HEK293T (cell line): ENCODE results near the gene CRYBG3.

Experiments used
- BHLHE40 ChIP-seq: fragments of 450-650 bp; IDR thresholded peaks from 2 replicates; pipeline ENCODE4 v1.6.1; 2016; ENCODE audit warnings: mild to moderate bottlenecking, moderate library complexity, borderline replicate concordance
- ELF4 ChIP-seq: fragments of 450-650 bp; IDR thresholded peaks from 2 replicates; pipeline ENCODE4 v1.6.1; 2017; ENCODE audit warnings: antibody characterized with exemption
- FOXM1 ChIP-seq: fragments of 450-650 bp; IDR thresholded peaks from 2 replicates; pipeline ENCODE4 v1.6.1; 2017; ENCODE audit warnings: mild to moderate bottlenecking, borderline replicate concordance
- TARDBP ChIP-seq: fragments of 450-650 bp; IDR thresholded peaks from 2 replicates; pipeline ENCODE4 v1.6.1; 2016
- ZNF384 ChIP-seq: fragments of 450-650 bp; IDR thresholded peaks from 2 replicates; pipeline ENCODE4 v1.6.1; 2016

GRCh38 chr3:97940034-97940433, 118.2 kb downstream of the CRYBG3 start:
- TF ChIP-seq ZNF384 (no peak), BHLHE40 (no peak), FOXM1 (no peak), ELF4 (no peak), TARDBP (no peak)
